Thoracic aorta (tissue), 2 donors: ENCODE data around the gene FAM53B. TPM values are rescaled to one million over a fixed set of nuclear protein-coding genes. Genes with fewer than 3 reads are reported as not detected.

Source experiments
- ATAC-seq: fragments of 150-250 bp; one replicate; pipeline ENCODE4 v1.8.0; 2017; ENCODE audit warnings: low read depth; ENCODE audit not compliant: insufficient number of reproducible peaks, low FRiP score
- DNase-seq: peaks from one replicate; pipeline ENCODE4 v3.0.0-alpha.2; 2020; ENCODE audit warnings: low spot score
- H3K27ac ChIP-seq, 2 donors: fragments of 200-600 bp; sonication (generic); 1 replicate in 1 of 2; 2 replicates in 1 of 2; pipeline ENCODE4 v1.5.1; 2016; ENCODE audit warnings: mild to moderate bottlenecking in 2 of 2, moderate library complexity in 2 of 2
- H3K27me3 ChIP-seq: fragments of 200-600 bp; sonication (generic); replicated peaks from 2 replicates; pipeline ENCODE4 v1.6.0; 2016; ENCODE audit warnings: mild to moderate bottlenecking; ENCODE audit not compliant: insufficient read depth
- H3K36me3 ChIP-seq: fragments of 200-600 bp; sonication (generic); one replicate; pipeline ENCODE4 v1.5.1; 2016
- H3K4me1 ChIP-seq, 2 donors: fragments of 200-600 bp; sonication (generic); 1 replicate in 1 of 2; 2 replicates in 1 of 2; pipeline versions ENCODE4 v1.5.1 to v1.6.0; 2016; ENCODE audit warnings: low read depth in 2 of 2, mild to moderate bottlenecking in 1 of 2; ENCODE audit not compliant: control insufficient read depth in 1 of 2
- H3K4me3 ChIP-seq: fragments of 200-600 bp; sonication (generic); 2 replicates; pipeline ENCODE4 v1.5.1; 2016; ENCODE audit warnings: mild to moderate bottlenecking
- H3K9me3 ChIP-seq: fragments of 200-600 bp; sonication (generic); 2 replicates; pipeline ENCODE4 v1.5.1; 2016
- total RNA-seq, 2 donors: library from RNA; depleted of rRNA; stranded (reverse); fragments of >200 nt; gene quantifications; one replicate each; pipeline versions ENCODE4 v1.1.0 to v1.2.3, GENCODE V29; 2016
- TF ChIP-seq, protein P1 (sequence below): fragments of 200-600 bp; sonication (generic); IDR thresholded peaks from one replicate; pipeline ENCODE4 v1.5.1; 2019; ENCODE audit warnings: antibody characterized with exemption

The FAM53B gene
- total RNA-seq, 2 donors from 2014 or later = 26.6 to 49.5 TPM

DNA sequence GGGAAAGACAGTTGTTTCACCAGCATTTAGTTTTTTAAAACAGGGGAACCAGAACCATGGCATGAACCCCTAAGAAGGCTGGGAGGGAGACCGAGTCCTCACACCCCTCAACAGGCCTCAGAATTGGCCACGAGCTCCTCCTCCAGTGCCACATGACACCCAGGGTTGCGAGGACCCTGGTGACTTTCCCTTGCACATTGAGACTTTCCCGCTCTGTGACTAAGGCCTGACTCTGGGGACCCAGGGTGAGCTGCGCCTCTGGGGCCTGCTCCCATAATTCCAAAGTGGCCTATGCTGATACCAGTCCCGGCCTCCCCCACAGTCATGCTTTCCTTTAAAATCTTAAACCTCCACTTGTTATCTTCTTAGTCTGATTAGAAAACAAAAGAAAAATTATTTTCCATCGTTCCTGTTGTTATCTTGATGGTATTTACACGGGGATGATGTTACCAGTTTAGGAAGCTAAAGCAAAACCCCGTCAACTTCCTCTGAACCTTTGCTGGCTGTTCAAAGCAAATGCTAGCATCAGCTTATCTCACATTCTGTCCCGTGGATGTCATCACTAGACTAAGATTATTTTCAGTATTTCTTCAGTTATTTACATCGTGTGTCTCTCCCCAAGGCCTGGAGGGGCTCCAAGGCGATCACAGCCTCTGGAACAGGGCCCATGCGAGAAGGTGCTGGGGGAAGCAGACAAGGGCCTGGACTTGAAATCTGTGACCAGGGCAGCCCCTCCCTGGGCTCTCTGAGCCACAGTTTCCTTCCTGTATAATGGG is 42.1 kb downstream of the FAM53B start:
- H3K4me3 ChIP-seq = no peak overlapping the region
- DNase-seq (no peak), ATAC-seq (no peak)
- no peaks in the 10 kb centered on the region for H3K36me3 ChIP-seq
- peaks cover 35 to 68% of the 10 kb centered on the region in 2 donors for H3K4me1 ChIP-seq
- peak overlapping the region; percentile 40 to 64 for H3K27ac ChIP-seq
- no peaks in the 10 kb centered on the region for H3K27me3 ChIP-seq
- TF ChIP-seq, protein P1, sequence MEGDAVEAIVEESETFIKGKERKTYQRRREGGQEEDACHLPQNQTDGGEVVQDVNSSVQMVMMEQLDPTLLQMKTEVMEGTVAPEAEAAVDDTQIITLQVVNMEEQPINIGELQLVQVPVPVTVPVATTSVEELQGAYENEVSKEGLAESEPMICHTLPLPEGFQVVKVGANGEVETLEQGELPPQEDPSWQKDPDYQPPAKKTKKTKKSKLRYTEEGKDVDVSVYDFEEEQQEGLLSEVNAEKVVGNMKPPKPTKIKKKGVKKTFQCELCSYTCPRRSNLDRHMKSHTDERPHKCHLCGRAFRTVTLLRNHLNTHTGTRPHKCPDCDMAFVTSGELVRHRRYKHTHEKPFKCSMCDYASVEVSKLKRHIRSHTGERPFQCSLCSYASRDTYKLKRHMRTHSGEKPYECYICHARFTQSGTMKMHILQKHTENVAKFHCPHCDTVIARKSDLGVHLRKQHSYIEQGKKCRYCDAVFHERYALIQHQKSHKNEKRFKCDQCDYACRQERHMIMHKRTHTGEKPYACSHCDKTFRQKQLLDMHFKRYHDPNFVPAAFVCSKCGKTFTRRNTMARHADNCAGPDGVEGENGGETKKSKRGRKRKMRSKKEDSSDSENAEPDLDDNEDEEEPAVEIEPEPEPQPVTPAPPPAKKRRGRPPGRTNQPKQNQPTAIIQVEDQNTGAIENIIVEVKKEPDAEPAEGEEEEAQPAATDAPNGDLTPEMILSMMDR = no peak
- no peaks in the 10 kb centered on the region for H3K9me3 ChIP-seq

DNA sequence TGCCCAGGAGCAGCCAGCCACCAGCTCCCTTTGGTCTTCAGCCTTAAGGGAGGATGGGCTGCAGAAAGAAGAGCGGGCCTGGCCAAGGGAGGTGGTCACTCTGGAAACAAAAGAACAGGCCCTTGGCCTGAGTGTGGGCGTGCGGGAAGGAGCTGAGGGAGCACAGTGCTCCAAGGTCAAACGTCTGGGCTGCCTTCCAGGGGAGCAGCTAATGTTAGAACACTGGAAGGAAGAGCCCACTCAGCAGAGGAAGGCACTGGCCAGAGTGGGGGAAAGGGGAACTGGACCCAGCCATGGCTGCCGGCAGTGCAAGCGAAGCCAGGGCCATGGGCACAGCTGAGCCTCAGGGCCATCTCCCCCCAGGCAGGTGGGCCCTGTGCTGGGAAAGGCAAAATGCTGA is 42.7 kb downstream of the FAM53B start:
- DNase-seq (peak; percentile 37), ATAC-seq (peak; percentile 43)

DNA sequence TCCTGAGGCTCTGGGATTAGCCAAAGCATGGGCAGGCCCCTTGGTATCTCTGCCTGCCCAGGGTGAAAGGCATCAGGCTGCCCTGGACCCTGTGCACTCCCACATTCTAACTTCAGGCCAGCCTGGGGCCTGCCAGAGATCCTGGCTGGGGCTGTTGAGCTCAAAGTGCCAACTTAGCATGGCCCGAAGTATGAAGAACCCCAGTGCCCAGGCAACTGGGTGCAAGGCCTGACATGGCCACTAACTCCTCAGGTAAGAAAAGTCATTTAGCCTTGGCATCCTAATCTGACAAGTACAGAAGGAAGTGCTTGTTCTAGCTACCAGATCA is 43.2 kb downstream of the FAM53B start:
- TF ChIP-seq, protein P1 = no peak
- no peak for ATAC-seq
- H3K4me3 ChIP-seq = no peak overlapping the region
- H3K27me3 ChIP-seq = no peaks in the 10 kb centered on the region
- H3K27ac ChIP-seq = peak overlapping the region; percentile 7 to 64
- H3K9me3 ChIP-seq = no peaks in the 10 kb centered on the region
- H3K36me3 ChIP-seq = no peaks in the 10 kb centered on the region
- DNase-seq = no peak
- peaks cover 35 to 66% of the 10 kb centered on the region in 2 donors for H3K4me1 ChIP-seq

More for the DNA sequence above, 42.7 kb downstream of the FAM53B start:
- Histone ChIP-seq H3K27ac (peak overlapping the region; percentile 40 to 64), H3K27me3 (no peaks in the 10 kb centered on the region), H3K9me3 (no peaks in the 10 kb centered on the region), H3K4me3 (no peak overlapping the region), H3K36me3 (no peaks in the 10 kb centered on the region), H3K4me1 (peaks cover 35 to 66% of the 10 kb centered on the region in 2 donors)
- TF ChIP-seq, protein P1 = no peak

DNA sequence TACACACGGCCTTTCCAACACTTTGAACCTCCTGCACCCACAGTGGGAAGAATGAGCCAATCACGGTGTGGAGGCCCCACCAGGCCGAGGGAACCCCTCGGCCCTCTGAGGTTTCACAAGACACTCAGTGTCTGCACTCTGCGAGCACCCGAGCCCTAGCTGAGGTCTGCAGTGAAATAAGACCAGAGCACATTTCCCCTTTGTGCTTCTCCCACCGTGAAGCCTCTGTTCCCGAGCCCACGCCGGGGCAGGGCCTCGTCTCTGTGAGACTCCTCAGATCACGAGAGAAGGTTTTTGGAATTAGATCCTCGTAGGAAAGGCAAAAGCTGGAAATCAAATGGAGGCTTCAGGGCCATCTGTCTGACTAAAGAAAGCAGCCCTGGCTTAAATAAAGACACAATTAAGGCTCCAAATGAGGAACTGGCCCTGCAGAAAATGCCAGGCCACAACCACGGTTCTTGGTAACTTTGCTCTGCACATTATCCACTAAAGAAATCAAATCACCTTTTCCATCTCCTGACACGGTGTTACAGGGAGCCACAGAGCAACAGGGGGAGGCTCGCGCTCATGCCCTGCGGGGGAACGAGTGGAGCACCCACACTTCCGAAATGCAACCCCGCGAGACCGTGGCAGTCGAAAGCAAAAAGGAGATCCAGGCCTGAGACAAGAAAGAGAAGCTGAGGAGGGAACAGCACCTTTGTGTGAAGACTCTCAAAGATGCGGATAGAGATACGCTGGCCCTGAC is 43.7 kb downstream of the FAM53B start:
- no peak for ATAC-seq
- DNase-seq = no peak
- Histone ChIP-seq H3K4me3 (no peak overlapping the region), H3K36me3 (peaks cover under 1% of the 10 kb centered on the region), H3K9me3 (no peaks in the 10 kb centered on the region), H3K27ac (peak overlapping the region in 1 of 2 donors; percentile 64), H3K27me3 (no peaks in the 10 kb centered on the region), H3K4me1 (peaks cover 35 to 66% of the 10 kb centered on the region in 2 donors)
- TF ChIP-seq, protein P1 = no peak
